NT2/D1 (cell line): ENCODE data around the gene ZBTB43.

Experiments
- SUZ12 ChIP-seq: IDR thresholded peaks from 2 replicates; pipeline ENCODE4 v1.6.1; 2011; ENCODE audit not compliant: insufficient read length, insufficient read depth; ENCODE audit errors: extremely low read depth
- YY1 ChIP-seq: IDR thresholded peaks from 2 replicates; pipeline ENCODE4 v1.6.1; 2011; ENCODE audit not compliant: insufficient read length, insufficient read depth

GRCh38 chr9:126814091-126814490 is 9.3 kb downstream of the ZBTB43 start:
- no peak for TF ChIP-seq SUZ12
- no peak for TF ChIP-seq YY1
